ENCODE measurements around the gene MRTO4. TPM values are rescaled to one million over a fixed set of nuclear protein-coding genes. Genes with fewer than 3 reads are reported as not detected.

Gene MRTO4
- total and polyA plus RNA-seq, 10 of the 15 experiments (the other 5 are each of a cell fraction or from before 2014, with no cell fraction given), result 43.5 to 99.5 (median 69.7) TPM

DNA sequence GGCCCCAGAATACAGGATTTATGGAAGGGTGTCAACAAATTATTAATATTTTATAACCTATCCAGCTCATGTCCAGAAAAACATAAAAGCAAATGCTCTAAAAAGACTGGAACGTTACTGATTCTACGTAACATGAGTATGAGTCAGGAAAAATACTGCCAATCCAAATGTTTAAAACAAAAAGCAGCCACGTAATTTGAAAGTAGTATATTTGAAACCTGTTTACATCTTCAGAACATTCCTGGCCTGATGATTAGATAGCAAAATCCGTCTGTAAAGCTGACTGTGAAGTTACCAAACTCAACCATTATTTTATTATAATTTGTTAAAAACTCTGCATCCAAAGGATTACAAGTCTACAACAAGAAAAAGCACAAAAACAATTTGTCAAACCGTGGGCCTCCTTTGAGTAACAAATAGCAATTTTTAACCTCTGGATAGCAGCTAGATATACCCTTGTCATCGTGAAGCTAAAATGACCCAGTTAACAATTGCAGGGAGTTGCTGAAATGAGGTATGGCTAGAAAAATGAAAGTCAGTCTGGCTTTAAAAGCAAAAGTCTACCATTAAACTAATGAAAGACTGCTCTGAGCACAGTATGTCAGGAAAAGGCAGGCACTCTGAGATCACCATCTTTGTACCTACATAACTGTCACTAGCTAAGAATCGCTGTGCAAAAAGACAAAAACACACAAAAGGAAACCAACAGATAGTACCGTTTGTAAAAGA, 42.7 kb upstream of the MRTO4 start:
- BruUV-seq (replicated peaks), result no TSS peak
- FAIRE-seq, result no peak
- Histone ChIP-seq H3K4me2 (ENCODE audit: control insufficient read depth, insufficient read depth) (peak overlapping the region; percentile 78), H3K4me1 (ENCODE audit: control insufficient read depth, insufficient read depth, low read length) (peaks cover 16% of the 10 kb centered on the region), H4K20me1 (ENCODE audit: control insufficient read depth, insufficient read depth) (no peaks in the 10 kb centered on the region; the same call in 1 of the 2 replicates), H3K36me3 (ENCODE audit: control insufficient read depth in 2 of 2, insufficient read depth in 2 of 2, low read length in 1 of 2) (no peaks in the 10 kb centered on the region), H3K27me3 (replicated peaks in 1 of 2; ENCODE audit: control insufficient read depth in 2 of 2, insufficient read depth in 2 of 2, low read length in 1 of 2) (no peaks in the 10 kb centered on the region), H2AFZ (ENCODE audit: control insufficient read depth, low read depth, low read length) (no peak overlapping the region), H3K9ac (ENCODE audit: control insufficient read depth, insufficient read depth, low read length) (peak overlapping the region; percentile 91), H3K9me3 (replicated peaks; ENCODE audit: control insufficient read depth, insufficient read depth, low read length) (no peaks in the 10 kb centered on the region), H3K4me3 (peak overlapping the region; percentile 87), H3K27ac (ENCODE audit: control insufficient read depth, insufficient read depth) (peak overlapping the region; percentile 95), H3K79me2 (ENCODE audit: control insufficient read depth, insufficient read depth, low read length) (peaks cover 91% of the 10 kb centered on the region)
- DNase-seq (ENCODE audit: low read depth, low spot score), result no peak
- POLR2A ChIA-PET, result interaction anchor here (0.9 to 1.9 kb wide), 5 partner anchors 9 to 268 kb away, joined by 3 to 7 read pairs (median 4); partner anchors contain the start of genes EMC1 and MRTO4
- 17% methylated on average over 8 of the region's 8 CpGs for WGBS (ENCODE audit: insufficient coverage, insufficient replicate concordance, low lambda C conversion rate, missing lambda C conversion rate)
- SMC1A ChIA-PET (ENCODE audit: uncharacterized antibody, unreplicated experiment), result interaction anchor here (0.8 to 2.3 kb wide), 7 partner anchors 9 to 281 kb away, joined by 3 to 9 read pairs (median 5); no protein-coding TSS in a partner anchor
- ATAC-seq, result no peak
- in situ Hi-C loops (cut with MboI) (no loop called here), intact Hi-C loops (cut with micrococcal nuclease; ENCODE audit: unreplicated experiment) (loop anchor here (10.0 kb wide), 1 partner anchor 254 kb away; the partner anchor contains the start of gene IFFO2)
- TF ChIP-seq HDGF (IDR thresholded peaks at IDR 0.05), result no peak
- TF ChIP-seq, protein P1, sequence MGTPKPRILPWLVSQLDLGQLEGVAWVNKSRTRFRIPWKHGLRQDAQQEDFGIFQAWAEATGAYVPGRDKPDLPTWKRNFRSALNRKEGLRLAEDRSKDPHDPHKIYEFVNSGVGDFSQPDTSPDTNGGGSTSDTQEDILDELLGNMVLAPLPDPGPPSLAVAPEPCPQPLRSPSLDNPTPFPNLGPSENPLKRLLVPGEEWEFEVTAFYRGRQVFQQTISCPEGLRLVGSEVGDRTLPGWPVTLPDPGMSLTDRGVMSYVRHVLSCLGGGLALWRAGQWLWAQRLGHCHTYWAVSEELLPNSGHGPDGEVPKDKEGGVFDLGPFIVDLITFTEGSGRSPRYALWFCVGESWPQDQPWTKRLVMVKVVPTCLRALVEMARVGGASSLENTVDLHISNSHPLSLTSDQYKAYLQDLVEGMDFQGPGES (IDR thresholded peaks at IDR 0.05), result no peak
- TF ChIP-seq NFXL1 (IDR thresholded peaks at IDR 0.05; ENCODE audit: borderline replicate concordance), result no peak
- TF ChIP-seq SMAD5 (IDR thresholded peaks at IDR 0.05; ENCODE audit: low read depth), result no peak
- no peak for TF ChIP-seq WRNIP1 (IDR thresholded peaks at IDR 0.05; ENCODE audit: borderline replicate concordance, low read depth, low read length)
- no peak for TF ChIP-seq SMC3 (IDR thresholded peaks at IDR 0.05; ENCODE audit: borderline replicate concordance, low read length)
- no peak for TF ChIP-seq POLR2AphosphoS2 (IDR thresholded peaks at IDR 0.05; ENCODE audit: low read depth, low read length)
- no peak for TF ChIP-seq IKZF2 (IDR thresholded peaks at IDR 0.05)
- TF ChIP-seq, protein P2, sequence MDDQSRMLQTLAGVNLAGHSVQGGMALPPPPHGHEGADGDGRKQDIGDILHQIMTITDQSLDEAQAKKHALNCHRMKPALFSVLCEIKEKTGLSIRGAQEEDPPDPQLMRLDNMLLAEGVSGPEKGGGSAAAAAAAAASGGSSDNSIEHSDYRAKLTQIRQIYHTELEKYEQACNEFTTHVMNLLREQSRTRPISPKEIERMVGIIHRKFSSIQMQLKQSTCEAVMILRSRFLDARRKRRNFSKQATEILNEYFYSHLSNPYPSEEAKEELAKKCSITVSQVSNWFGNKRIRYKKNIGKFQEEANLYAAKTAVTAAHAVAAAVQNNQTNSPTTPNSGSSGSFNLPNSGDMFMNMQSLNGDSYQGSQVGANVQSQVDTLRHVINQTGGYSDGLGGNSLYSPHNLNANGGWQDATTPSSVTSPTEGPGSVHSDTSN (IDR thresholded peaks at IDR 0.05; ENCODE audit: insufficient replicate concordance, low read depth, low read length), result no peak
- TF ChIP-seq NR2F1 (conservative IDR thresholded peaks at IDR 0.05), result no peak
- TF ChIP-seq, protein P3, sequence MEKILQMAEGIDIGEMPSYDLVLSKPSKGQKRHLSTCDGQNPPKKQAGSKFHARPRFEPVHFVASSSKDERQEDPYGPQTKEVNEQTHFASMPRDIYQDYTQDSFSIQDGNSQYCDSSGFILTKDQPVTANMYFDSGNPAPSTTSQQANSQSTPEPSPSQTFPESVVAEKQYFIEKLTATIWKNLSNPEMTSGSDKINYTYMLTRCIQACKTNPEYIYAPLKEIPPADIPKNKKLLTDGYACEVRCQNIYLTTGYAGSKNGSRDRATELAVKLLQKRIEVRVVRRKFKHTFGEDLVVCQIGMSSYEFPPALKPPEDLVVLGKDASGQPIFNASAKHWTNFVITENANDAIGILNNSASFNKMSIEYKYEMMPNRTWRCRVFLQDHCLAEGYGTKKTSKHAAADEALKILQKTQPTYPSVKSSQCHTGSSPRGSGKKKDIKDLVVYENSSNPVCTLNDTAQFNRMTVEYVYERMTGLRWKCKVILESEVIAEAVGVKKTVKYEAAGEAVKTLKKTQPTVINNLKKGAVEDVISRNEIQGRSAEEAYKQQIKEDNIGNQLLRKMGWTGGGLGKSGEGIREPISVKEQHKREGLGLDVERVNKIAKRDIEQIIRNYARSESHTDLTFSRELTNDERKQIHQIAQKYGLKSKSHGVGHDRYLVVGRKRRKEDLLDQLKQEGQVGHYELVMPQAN (conservative IDR thresholded peaks at IDR 0.05), result no peak
- RAD21 ChIA-PET (ENCODE audit: unreplicated experiment), result no interaction called here
- CTCF ChIA-PET, result interaction anchor here (0.5 to 4.2 kb wide), 8 partner anchors 11 to 301 kb away, joined by 3 to 17 read pairs (median 4); no protein-coding TSS in a partner anchor

Data from GM12878 (cell line).